HUES6 (cell line): ENCODE measurements around the gene AK1.

Experiments
- H3K27ac ChIP-seq: 2 replicates; pipeline ENCODE4 v1.7.0; 2013; ENCODE audit warnings: low read depth, mild to moderate bottlenecking, low read length, inconsistent platforms
- H3K27me3 ChIP-seq: 2 replicates; pipeline ENCODE4 v1.6.1; 2013; ENCODE audit warnings: low read length; ENCODE audit not compliant: control insufficient read depth, insufficient read depth
- H3K36me3 ChIP-seq: 2 replicates; pipeline ENCODE4 v1.6.1; 2013; ENCODE audit warnings: low read length; ENCODE audit not compliant: control insufficient read depth, insufficient read depth
- H3K4me1 ChIP-seq: 2 replicates; pipeline ENCODE4 v1.6.1; 2013; ENCODE audit warnings: low read length; ENCODE audit not compliant: control insufficient read depth, insufficient read depth
- H3K4me3 ChIP-seq: 2 replicates; pipeline ENCODE4 v1.5.1; 2013; ENCODE audit warnings: low read depth, low read length
- H3K9ac ChIP-seq: one replicate; pipeline ENCODE4 v1.6.1; 2013; ENCODE audit warnings: mild to moderate bottlenecking, low read length
- H3K9me3 ChIP-seq: 2 replicates; pipeline ENCODE4 v1.6.1; 2013; ENCODE audit warnings: low read depth, low read length; ENCODE audit not compliant: control insufficient read depth, insufficient read depth

Gene AK1

GRCh38 chr9:127863191-127863621, 14.3 kb downstream of the AK1 start:
- Histone ChIP-seq H3K9me3 (no peaks in the 10 kb centered on the region), H3K4me1 (peaks cover 9% of the 10 kb centered on the region; the same call in 1 of the 2 replicates), H3K27me3 (no peaks in the 10 kb centered on the region), H3K4me3 (no peak overlapping the region), H3K9ac (no peak overlapping the region), H3K27ac (no peak overlapping the region), H3K36me3 (no peaks in the 10 kb centered on the region)

GRCh38 chr9:127862075-127863011, 15.1 kb downstream of the AK1 start:
- H3K4me1 ChIP-seq: peaks cover 9% of the 10 kb centered on the region; the same call in 1 of the 2 replicates
- no peak overlapping the region for H3K9ac ChIP-seq
- no peaks in the 10 kb centered on the region for H3K36me3 ChIP-seq
- H3K4me3 ChIP-seq: no peak overlapping the region
- no peaks in the 10 kb centered on the region for H3K9me3 ChIP-seq
- no peak overlapping the region for H3K27ac ChIP-seq
- H3K27me3 ChIP-seq: no peaks in the 10 kb centered on the region

- H3K4me3 ChIP-seq: no peak overlapping the region
- H3K4me1 ChIP-seq: peaks cover 9% of the 10 kb centered on the region; the same call in 1 of the 2 replicates
- H3K9me3 ChIP-seq: no peaks in the 10 kb centered on the region
- no peaks in the 10 kb centered on the region for H3K27me3 ChIP-seq
- H3K27ac ChIP-seq: no peak overlapping the region
- H3K36me3 ChIP-seq: no peaks in the 10 kb centered on the region
- H3K9ac ChIP-seq: no peak overlapping the region
Measured at GRCh38 chr9:127860779-127861178, 16.7 kb downstream of the AK1 start.

- H3K9ac ChIP-seq: no peak overlapping the region
- H3K9me3 ChIP-seq: no peaks in the 10 kb centered on the region
- H3K4me1 ChIP-seq: peaks cover 9% of the 10 kb centered on the region; the same call in 1 of the 2 replicates
Measured at GRCh38 chr9:127860260-127860659, 17.2 kb downstream of the AK1 start.

GRCh38 chr9:127858041-127858512, 19.4 kb downstream of the AK1 start:
- no peaks in the 10 kb centered on the region for H3K36me3 ChIP-seq
- no peak overlapping the region for H3K4me3 ChIP-seq
- H3K4me1 ChIP-seq: peaks cover 24% of the 10 kb centered on the region; the same call in 1 of the 2 replicates
- no peak overlapping the region for H3K9ac ChIP-seq
- no peaks in the 10 kb centered on the region for H3K9me3 ChIP-seq
- no peaks in the 10 kb centered on the region for H3K27me3 ChIP-seq
- no peak overlapping the region for H3K27ac ChIP-seq

More at GRCh38 chr9:127860260-127860659, 17.2 kb downstream of the AK1 start:
- H3K4me3 ChIP-seq: no peak overlapping the region
- H3K36me3 ChIP-seq: no peaks in the 10 kb centered on the region
- no peak overlapping the region for H3K27ac ChIP-seq
- no peaks in the 10 kb centered on the region for H3K27me3 ChIP-seq

- H3K4me3 ChIP-seq: no peak overlapping the region
- no peaks in the 10 kb centered on the region for H3K9me3 ChIP-seq
- no peak overlapping the region for H3K9ac ChIP-seq
- H3K4me1 ChIP-seq: peaks cover 16% of the 10 kb centered on the region; the same call in 1 of the 2 replicates
- H3K27ac ChIP-seq: no peak overlapping the region
- no peaks in the 10 kb centered on the region for H3K36me3 ChIP-seq
- no peaks in the 10 kb centered on the region for H3K27me3 ChIP-seq
Measured at GRCh38 chr9:127857278-127857677, 20.2 kb downstream of the AK1 start.

GRCh38 chr9:127856729-127857116, 20.8 kb downstream of the AK1 start:
- no peak overlapping the region for H3K27ac ChIP-seq
- H3K9ac ChIP-seq: no peak overlapping the region
- no peaks in the 10 kb centered on the region for H3K36me3 ChIP-seq
- H3K27me3 ChIP-seq: no peaks in the 10 kb centered on the region
- H3K4me3 ChIP-seq: no peak overlapping the region
- peaks cover 14% of the 10 kb centered on the region; the same call in 1 of the 2 replicates for H3K4me1 ChIP-seq
- no peaks in the 10 kb centered on the region for H3K9me3 ChIP-seq

- no peak overlapping the region for H3K27ac ChIP-seq
- H3K9me3 ChIP-seq: no peaks in the 10 kb centered on the region
- H3K4me3 ChIP-seq: no peak overlapping the region
- H3K36me3 ChIP-seq: no peaks in the 10 kb centered on the region
- H3K27me3 ChIP-seq: no peaks in the 10 kb centered on the region
- H3K9ac ChIP-seq: no peak overlapping the region
- H3K4me1 ChIP-seq: peaks cover 14% of the 10 kb centered on the region; the same call in 1 of the 2 replicates
Measured at GRCh38 chr9:127856094-127856728, 21.3 kb downstream of the AK1 start.

- Histone ChIP-seq H3K9ac (no peak overlapping the region), H3K27ac (no peak overlapping the region), H3K4me1 (peaks cover 14% of the 10 kb centered on the region; the same call in 1 of the 2 replicates)
Measured at GRCh38 chr9:127855522-127855921, 22.0 kb downstream of the AK1 start.

GRCh38 chr9:127854960-127855359, 22.5 kb downstream of the AK1 start:
- peaks cover 2% of the 10 kb centered on the region; the same call in 1 of the 2 replicates for H3K9me3 ChIP-seq
- H3K9ac ChIP-seq: no peak overlapping the region
- H3K4me1 ChIP-seq: peaks cover 14% of the 10 kb centered on the region; the same call in 1 of the 2 replicates
- no peak overlapping the region for H3K27ac ChIP-seq
- H3K36me3 ChIP-seq: no peaks in the 10 kb centered on the region
- no peak overlapping the region for H3K4me3 ChIP-seq
- H3K27me3 ChIP-seq: no peaks in the 10 kb centered on the region

More at GRCh38 chr9:127855522-127855921, 22.0 kb downstream of the AK1 start:
- Histone ChIP-seq H3K27me3 (no peaks in the 10 kb centered on the region), H3K9me3 (no peaks in the 10 kb centered on the region), H3K36me3 (no peaks in the 10 kb centered on the region), H3K4me3 (no peak overlapping the region)
